HCT116 (cell line): ENCODE measurements around the gene ELOVL5.

ENCODE experiments used
- CTCF ChIP-seq, 3 experiments: fragments of 200-600 bp in 1 of 3; sonication (generic) in 1 of 3; IDR thresholded peaks in 2 of 3; conservative IDR thresholded peaks in 1 of 3; 2 replicates each; pipeline ENCODE4 v1.5.1; 2012 to 2017; ENCODE audit warnings: low read depth in 2 of 3, low read length in 2 of 3, antibody characterized with exemption in 1 of 3, borderline replicate concordance in 1 of 3, control low read depth in 1 of 3, mild to moderate bottlenecking in 1 of 3, mixed read lengths in 1 of 3, mixed run types in 1 of 3, moderate library complexity in 1 of 3; ENCODE audit not compliant: insufficient read depth in 1 of 3
- EZH2 ChIP-seq: fragments of 200-600 bp; sonication (generic); IDR thresholded peaks from 2 replicates; pipeline ENCODE4 v1.6.1; 2017; ENCODE audit warnings: antibody characterized with exemption, mixed run types
- POLR2AphosphoS5 ChIP-seq: IDR thresholded peaks from 2 replicates; pipeline ENCODE4 v1.6.1; 2011; ENCODE audit warnings: mild to moderate bottlenecking, low read depth, low read length, moderate library complexity
- SP1 ChIP-seq: IDR thresholded peaks from 2 replicates; pipeline ENCODE4 v1.6.1; 2012; ENCODE audit warnings: low read depth

- TF ChIP-seq POLR2AphosphoS5 (no peak), CTCF (IDR thresholded peaks at IDR 0.05 in 2 of 3, conservative IDR thresholded peaks at IDR 0.05 in 1 of 3; ENCODE audit: borderline replicate concordance in 1 of 3, insufficient read depth in 1 of 3, low read depth in 2 of 3, low read length in 2 of 3) (no peak), SP1 (no peak), EZH2 (no peak)
Observed at GRCh38 chr6:53395986-53396385, 47.2 kb upstream of the ELOVL5 start.
